GM19240 (cell line): ENCODE results near the gene UGDH.

Source experiments
- DNase-seq: peaks from one replicate; pipeline ENCODE4 v3.0.0; 2011; ENCODE audit warnings: low spot score; ENCODE audit not compliant: insufficient read length

Gene UGDH

GRCh38 chr4:39453738-39454137, 73.5 kb downstream of the UGDH start:
- DNase-seq, result no peak

GRCh38 chr4:39452860-39453587, 74.2 kb downstream of the UGDH start:
- DNase-seq, result no peak

GRCh38 chr4:39452153-39452859, 74.9 kb downstream of the UGDH start:
- DNase-seq, result no peak

- DNase-seq, result no peak
Observed at GRCh38 chr4:39451423-39452023, 75.7 kb downstream of the UGDH start.

- DNase-seq, result no peak
Observed at GRCh38 chr4:39450618-39451017, 76.6 kb downstream of the UGDH start.
